WI38 (cell line): ENCODE measurements around the gene LIMA1.
"Not testable (repeated sequence)": the region's sequence is repeated elsewhere in the genome, so short reads cannot be mapped to it uniquely, and the experiment has no call there.

Experiments used
- H3K4me3 ChIP-seq: 2 replicates; pipeline ENCODE4 v1.5.1; 2011; ENCODE audit warnings: low read depth, mild to moderate bottlenecking, control low read depth, low read length
- TF ChIP-seq, protein P1 (sequence below): IDR thresholded peaks from 2 replicates; pipeline ENCODE4 v1.5.1; 2012; ENCODE audit warnings: low read depth, mild to moderate bottlenecking, control low read depth, low read length

LIMA1 gene

GRCh38 chr12:50251619-50252252 lies 31.6 kb downstream of the LIMA1 start:
- H3K4me3 ChIP-seq = no peak overlapping the region

GRCh38 chr12:50249464-50250182 lies 33.7 kb downstream of the LIMA1 start:
- H3K4me3 ChIP-seq = no peak overlapping the region
- TF ChIP-seq, protein P1, sequence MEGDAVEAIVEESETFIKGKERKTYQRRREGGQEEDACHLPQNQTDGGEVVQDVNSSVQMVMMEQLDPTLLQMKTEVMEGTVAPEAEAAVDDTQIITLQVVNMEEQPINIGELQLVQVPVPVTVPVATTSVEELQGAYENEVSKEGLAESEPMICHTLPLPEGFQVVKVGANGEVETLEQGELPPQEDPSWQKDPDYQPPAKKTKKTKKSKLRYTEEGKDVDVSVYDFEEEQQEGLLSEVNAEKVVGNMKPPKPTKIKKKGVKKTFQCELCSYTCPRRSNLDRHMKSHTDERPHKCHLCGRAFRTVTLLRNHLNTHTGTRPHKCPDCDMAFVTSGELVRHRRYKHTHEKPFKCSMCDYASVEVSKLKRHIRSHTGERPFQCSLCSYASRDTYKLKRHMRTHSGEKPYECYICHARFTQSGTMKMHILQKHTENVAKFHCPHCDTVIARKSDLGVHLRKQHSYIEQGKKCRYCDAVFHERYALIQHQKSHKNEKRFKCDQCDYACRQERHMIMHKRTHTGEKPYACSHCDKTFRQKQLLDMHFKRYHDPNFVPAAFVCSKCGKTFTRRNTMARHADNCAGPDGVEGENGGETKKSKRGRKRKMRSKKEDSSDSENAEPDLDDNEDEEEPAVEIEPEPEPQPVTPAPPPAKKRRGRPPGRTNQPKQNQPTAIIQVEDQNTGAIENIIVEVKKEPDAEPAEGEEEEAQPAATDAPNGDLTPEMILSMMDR = no peak

More at GRCh38 chr12:50251619-50252252, 31.6 kb downstream of the LIMA1 start:
- TF ChIP-seq, protein P1 = no peak

- no peak overlapping the region for H3K4me3 ChIP-seq
- TF ChIP-seq, protein P1 = no peak
Observed at GRCh38 chr12:50248883-50249282, 34.4 kb downstream of the LIMA1 start.

- TF ChIP-seq, protein P1 = no peak
- H3K4me3 ChIP-seq = no peak overlapping the region
Observed at GRCh38 chr12:50248411-50248810, 34.9 kb downstream of the LIMA1 start.

DNA sequence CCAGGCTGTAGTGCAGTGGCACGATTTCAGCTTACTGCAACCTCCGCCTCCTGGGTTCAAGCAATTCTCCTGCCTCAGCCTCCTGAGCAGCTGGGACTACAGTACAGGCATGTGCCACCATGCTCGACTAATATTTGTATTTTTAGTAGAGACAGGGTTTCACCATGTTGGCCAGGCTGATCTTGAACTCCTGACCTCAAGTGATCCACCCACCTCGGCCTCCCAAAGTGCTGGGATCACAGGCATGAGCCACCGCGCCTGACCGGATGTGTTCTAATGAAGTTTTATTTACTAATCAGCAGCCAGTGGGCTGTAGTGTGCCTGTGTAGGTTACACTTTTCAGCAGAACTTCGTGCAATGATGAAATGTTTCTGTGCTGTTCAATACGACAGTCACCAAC lies 35.7 kb downstream of the LIMA1 start:
- not testable (repeated sequence) for H3K4me3 ChIP-seq

DNA sequence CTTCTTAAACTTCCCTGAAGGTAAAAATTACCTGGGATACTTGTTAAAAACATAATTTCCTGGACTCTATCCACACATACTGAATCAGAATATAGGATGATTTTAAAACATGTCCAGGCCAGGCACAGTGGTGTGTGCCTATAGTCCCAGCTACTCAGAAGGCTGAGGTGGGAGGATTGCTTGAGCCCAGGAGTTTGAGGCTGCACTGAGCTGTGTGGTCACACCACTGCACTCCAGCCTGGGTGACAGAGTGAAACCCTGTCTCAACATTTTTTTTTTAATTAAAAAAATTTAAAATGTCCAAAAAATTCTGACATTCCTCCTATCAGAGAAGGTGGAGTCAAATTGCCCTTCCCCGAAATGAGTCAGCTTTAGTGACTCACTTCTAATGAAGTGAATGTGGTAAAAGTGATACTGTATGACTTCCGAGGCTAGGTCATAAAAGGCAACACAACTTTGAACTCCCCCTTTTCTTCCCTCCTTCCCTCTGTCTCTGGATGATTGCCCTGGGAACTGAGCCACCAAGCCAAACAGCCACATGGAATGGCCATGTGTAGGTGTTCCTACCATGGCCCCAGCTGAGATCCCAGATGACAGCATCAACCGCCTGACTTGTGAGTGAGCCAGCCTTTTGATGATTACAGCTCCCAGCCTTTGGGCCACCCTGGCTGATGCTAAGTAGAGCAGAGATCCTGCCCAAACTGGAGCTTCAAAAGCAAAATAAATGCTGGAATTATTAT lies 36.3 kb downstream of the LIMA1 start:
- TF ChIP-seq, protein P1 = no peak
- no peak overlapping the region for H3K4me3 ChIP-seq

- H3K4me3 ChIP-seq = no peak overlapping the region
- TF ChIP-seq, protein P1 = no peak
Observed at GRCh38 chr12:50246197-50246865, 37.0 kb downstream of the LIMA1 start.
